H1 (cell line): ENCODE measurements around the gene DGUOK. TPM values are rescaled to one million over a fixed set of nuclear protein-coding genes. Genes with fewer than 3 reads are reported as not detected.
"Not testable (repeated sequence)": the region's sequence is repeated elsewhere in the genome, so short reads cannot be mapped to it uniquely, and the experiment has no call there.

Source experiments
- CTCF ChIA-PET: fragments of 300-600 bp; sonication (Branson Sonifier 250); formaldehyde crosslinking; loops from one replicate; lab custom pipeline; 2021; ENCODE audit not compliant: partially characterized antibody; lab: Charles Lee
- POLR2A ChIA-PET: fragments of 300-600 bp; sonication (Branson Sonifier 250); formaldehyde crosslinking; loops from one replicate; lab custom pipeline; 2021; ENCODE audit warnings: inconsistent platforms; ENCODE audit not compliant: partially characterized antibody; lab: Charles Lee
- DNase-seq, 2 experiments: peaks; one replicate each; pipeline versions ENCODE4 v3.0.0 to v3.0.0-alpha.2; 2010 to 2022; ENCODE audit warnings: low spot score in 2 of 2, low read depth in 1 of 2, mixed read lengths in 1 of 2
- FAIRE-seq: peaks from 2 replicates; lab custom pipeline; 2011; peaks lifted over from hg19 to GRCh38; lab: Jason Lieb, UNC
- H2AFZ ChIP-seq: 2 replicates; pipeline ENCODE4 v1.8.1; 2012; ENCODE audit warnings: low read length, inconsistent platforms
- H2AK5ac ChIP-seq: 2 replicates; pipeline ENCODE4 v1.6.1; 2013; ENCODE audit warnings: low read depth, low read length
- H2BK120ac ChIP-seq: replicated peaks from 2 replicates; pipeline ENCODE3; 2013; ENCODE audit warnings: low read depth, low read length, inconsistent platforms
- H2BK12ac ChIP-seq: 2 replicates; pipeline ENCODE4 v1.6.1; 2013; ENCODE audit warnings: low read depth, low read length
- H2BK15ac ChIP-seq: 2 replicates; pipeline ENCODE4 v1.6.1; 2013; ENCODE audit warnings: low read length
- H2BK20ac ChIP-seq: 2 replicates; pipeline ENCODE4 v1.6.1; 2013; ENCODE audit warnings: low read length
- H2BK5ac ChIP-seq: 2 replicates; pipeline ENCODE4 v1.6.1; 2013; ENCODE audit warnings: low read depth, low read length
- H3K14ac ChIP-seq: 2 replicates; pipeline ENCODE4 v1.6.1; 2013; ENCODE audit warnings: inconsistent platforms; ENCODE audit not compliant: insufficient read length
- H3K18ac ChIP-seq: 2 replicates; pipeline ENCODE4 v1.6.1; 2013; ENCODE audit warnings: low read length; ENCODE audit errors: extremely low read depth
- H3K23ac ChIP-seq: 2 replicates; pipeline ENCODE4 v1.6.1; 2013; ENCODE audit warnings: inconsistent platforms; ENCODE audit not compliant: insufficient read length
- H3K23me2 ChIP-seq: 2 replicates; pipeline ENCODE4 v1.6.1; 2013; ENCODE audit warnings: low read depth, low read length
- H3K27ac ChIP-seq: 2 replicates; pipeline ENCODE4 v1.6.1; 2011; ENCODE audit warnings: low read depth, low read length, inconsistent platforms
- H3K27me3 ChIP-seq, 4 experiments: replicated peaks in 1 of 4; 1 replicate in 1 of 4; 2 replicates in 3 of 4; pipeline versions ENCODE4 v1.6.1 to v1.8.1; 2011 to 2013; ENCODE audit warnings: low read length in 3 of 4, mild to moderate bottlenecking in 3 of 4, inconsistent platforms in 2 of 4, mixed read lengths in 2 of 4, moderate library complexity in 1 of 4; ENCODE audit not compliant: control insufficient read depth in 3 of 4, insufficient read depth in 3 of 4; ENCODE audit errors: extremely low read depth in 1 of 4
- H3K36me3 ChIP-seq, 4 experiments: 2 replicates each; pipeline versions ENCODE4 v1.6.1 to v1.8.1; 2011 to 2013; ENCODE audit warnings: mild to moderate bottlenecking in 4 of 4, low read length in 3 of 4, moderate library complexity in 2 of 4, control low read depth in 1 of 4, inconsistent platforms in 1 of 4; ENCODE audit not compliant: insufficient read depth in 4 of 4, control insufficient read depth in 2 of 4
- H3K4ac ChIP-seq: replicated peaks from 2 replicates; pipeline ENCODE3; 2013; ENCODE audit warnings: low read length, low read depth, mixed read lengths, inconsistent platforms; ENCODE audit not compliant: insufficient read length
- H3K4me1 ChIP-seq, 4 experiments: replicated peaks in 1 of 4; 1 replicate in 1 of 4; 2 replicates in 3 of 4; pipeline versions ENCODE4 v1.6.1 to v1.8.1; 2011 to 2013; ENCODE audit warnings: low read length in 3 of 4, inconsistent platforms in 2 of 4, mixed read lengths in 1 of 4; ENCODE audit not compliant: insufficient read depth in 4 of 4, control insufficient read depth in 3 of 4
- H3K4me2 ChIP-seq, 2 experiments: 2 replicates each; pipeline versions ENCODE4 v1.6.1 to v1.8.1; 2011 to 2013; ENCODE audit warnings: low read depth in 2 of 2, low read length in 2 of 2, control low read depth in 1 of 2, inconsistent platforms in 1 of 2, mild to moderate bottlenecking in 1 of 2; ENCODE audit not compliant: insufficient read depth in 1 of 2
- H3K4me3 ChIP-seq, 4 experiments: fragments of 200-600, 300-600 bp in 1 of 4; sonication (generic), shearing (Covaris generic), sonication (Bioruptor Twin) in 1 of 4; 2 replicates each; pipeline versions ENCODE4 v1.5.1 to v1.8.1; 2011 to 2016; ENCODE audit warnings: low read length in 4 of 4, low read depth in 3 of 4, control low read depth in 2 of 4, inconsistent platforms in 2 of 4, mild to moderate bottlenecking in 2 of 4, mixed read lengths in 1 of 4, moderate library complexity in 1 of 4; ENCODE audit not compliant: insufficient read depth in 2 of 4; ENCODE audit errors: extremely low read depth in 1 of 4
- H3K56ac ChIP-seq: replicated peaks from 2 replicates; pipeline ENCODE3; 2013; ENCODE audit warnings: low read depth, mild to moderate bottlenecking, mixed read lengths, low read length, inconsistent platforms; ENCODE audit not compliant: insufficient read length
- H3K79me1 ChIP-seq: 2 replicates; pipeline ENCODE4 v1.6.1; 2013; ENCODE audit warnings: low read depth, low read length, control low read depth
- H3K79me2 ChIP-seq, 2 experiments: 2 replicates each; pipeline versions ENCODE4 v1.6.1 to v1.8.1; 2012 to 2013; ENCODE audit warnings: low read length in 2 of 2, mild to moderate bottlenecking in 2 of 2, inconsistent platforms in 1 of 2; ENCODE audit not compliant: insufficient read depth in 2 of 2, control insufficient read depth in 1 of 2
- H3K9ac ChIP-seq, 4 experiments: replicated peaks in 1 of 4; 1 replicate in 1 of 4; 2 replicates in 3 of 4; pipeline versions ENCODE4 v1.6.1 to v1.8.1; 2011 to 2013; ENCODE audit warnings: low read depth in 3 of 4, low read length in 3 of 4, control low read depth in 2 of 4, mild to moderate bottlenecking in 2 of 4, moderate library complexity in 2 of 4, inconsistent platforms in 1 of 4; ENCODE audit errors: extremely low read depth in 1 of 4
- H3K9me3 ChIP-seq, 2 experiments: 2 replicates each; pipeline versions ENCODE4 v1.6.1 to v1.8.1; 2012 to 2013; ENCODE audit warnings: mild to moderate bottlenecking in 2 of 2, moderate library complexity in 2 of 2, control low read depth in 1 of 2, inconsistent platforms in 1 of 2, low read depth in 1 of 2, low read length in 1 of 2, mixed read lengths in 1 of 2; ENCODE audit not compliant: insufficient read depth in 2 of 2
- H4K20me1 ChIP-seq, 2 experiments: replicated peaks in 1 of 2; 2 replicates each; pipeline versions ENCODE3 to v1.8.1; 2011 to 2013; ENCODE audit warnings: inconsistent platforms in 2 of 2, low read length in 2 of 2, mild to moderate bottlenecking in 1 of 2; ENCODE audit not compliant: insufficient read depth in 2 of 2, control insufficient read depth in 1 of 2
- H4K5ac ChIP-seq: 2 replicates; pipeline ENCODE4 v1.6.1; 2013; ENCODE audit warnings: low read length, low read depth, mixed read lengths, inconsistent platforms; ENCODE audit not compliant: insufficient read length
- H4K8ac ChIP-seq: 2 replicates; pipeline ENCODE4 v1.8.0; 2013; ENCODE audit warnings: mild to moderate bottlenecking, moderate library complexity, low read length, inconsistent platforms; ENCODE audit not compliant: insufficient read depth; ENCODE audit errors: extremely low read depth
- H4K91ac ChIP-seq: replicated peaks from 2 replicates; pipeline ENCODE3; 2013; ENCODE audit warnings: low read length, mixed read lengths, inconsistent platforms; ENCODE audit not compliant: insufficient read length
- WGBS, 2 experiments: shearing (Covaris generic) in 1 of 2; methylation state at CpG; one replicate each; pipeline versions ENCODE4 v1.1.6 to v1.1.7; 2013 to 2015; ENCODE audit warnings: low lambda C conversion rate in 2 of 2, mixed read lengths in 2 of 2, inconsistent platforms in 1 of 2, low coverage in 1 of 2, missing lambda C conversion rate in 1 of 2; ENCODE audit not compliant: insufficient replicate concordance in 2 of 2, insufficient coverage in 1 of 2, insufficient read length in 1 of 2; ENCODE audit errors: extremely low coverage in 1 of 2, missing lambda C conversion rate in 1 of 2; 5-methylcytosine and 5-hydroxymethylcytosine counted together
- polyA plus RNA-seq, 7 experiments: library from polyadenylated mRNA; depleted of rRNA in 3 of 7; stranded (reverse) in 5 of 7; unstranded in 2 of 7; fragments of >200 nt in 5 of 7; fragments of 200-250 nt in 2 of 7; gene quantifications; 1 replicate in 5 of 7; 2 replicates in 1 of 7; 4 replicates in 1 of 7; pipeline versions ENCODE4 v1.2.1 to v1.2.3, GENCODE V29; 2011 to 2013; ENCODE audit warnings: missing spikeins in 2 of 7, mixed read lengths in 2 of 7
- total RNA-seq: library from RNA; stranded (reverse); fragmentation: NEBNext Ultra II Directional; extraction: Animal tissue kit (Norgen Biotek cat#: 25700); gene quantifications from 2 replicates; pipeline ENCODE4 v1.2.1, GENCODE V29; 2021

The DGUOK gene
- total and polyA plus RNA-seq, 2 of the 8 experiments (the other 6 are each of a cell fraction or from before 2014, with no cell fraction given) = 110 to 168 TPM

DNA sequence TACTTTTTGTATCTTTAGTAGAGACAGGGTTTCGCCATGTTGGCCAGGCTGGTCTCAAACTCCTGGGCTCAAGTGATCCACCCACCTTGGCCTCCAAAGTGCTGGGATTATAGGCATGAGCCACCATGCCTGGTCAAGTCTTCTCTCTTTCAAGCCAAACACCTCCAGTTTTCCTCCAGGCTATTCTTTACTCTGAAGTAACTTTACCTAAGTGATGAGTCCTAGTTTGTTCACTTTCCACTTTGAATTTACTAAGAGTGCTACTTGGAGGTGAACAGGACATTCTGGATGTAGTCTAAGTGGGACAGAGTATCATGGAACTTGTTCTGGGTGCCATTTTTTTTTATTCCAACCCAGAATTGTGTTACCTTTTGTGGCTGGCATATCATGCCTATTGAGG lies 13.4 kb downstream of the DGUOK start:
- H4K5ac ChIP-seq, H2BK5ac ChIP-seq, H3K23me2 ChIP-seq, H3K14ac ChIP-seq, FAIRE-seq, H3K9me3 ChIP-seq, H2BK15ac ChIP-seq, H2BK12ac ChIP-seq, H3K23ac ChIP-seq, POLR2A ChIA-PET, H3K9ac ChIP-seq, H2BK20ac ChIP-seq, H2AFZ ChIP-seq, H3K18ac ChIP-seq, H3K27ac ChIP-seq, H3K4me1 ChIP-seq, H2BK120ac ChIP-seq, H4K8ac ChIP-seq, H4K91ac ChIP-seq, DNase-seq, H2AK5ac ChIP-seq, H3K4ac ChIP-seq, H3K4me2 ChIP-seq, H3K56ac ChIP-seq, H3K4me3 ChIP-seq, H3K27me3 ChIP-seq: not testable (repeated sequence)
- CTCF ChIA-PET = interaction anchor here (1.7 kb wide), 1 partner anchor 212 kb away, joined by 3 read pairs; no protein-coding TSS in a partner anchor
- H3K36me3 ChIP-seq = peaks cover 0 to 17% (median 5%) of the 10 kb centered on the region in 4 experiments; a peak in 5 of 8 replicates
- WGBS, 2 experiments = 88% methylated on average over 1 of the region's 1 CpG; no CpG with 5 or more reads in 1 of the 2 experiments
- H3K79me2 ChIP-seq = peaks cover 13 to 94% of the 10 kb centered on the region in 2 experiments
- H4K20me1 ChIP-seq = peaks cover 8 to 21% of the 10 kb centered on the region in 2 experiments
- peaks cover 12% of the 10 kb centered on the region; the same call in 1 of the 2 replicates for H3K79me1 ChIP-seq
